BLaER1 treated with 17β-estradiol and CSF1 and Interleukin-3, amounts not matched to agents 10 nM and 100 nM (cell line): ENCODE data around the gene SUMO4.
A peak's percentile ranks its signal among the peaks of the same experiment; 100 is the strongest.

Experiments used
- H3K27ac ChIP-seq, 11 experiments: shearing (Covaris generic); formaldehyde crosslinking; 2 replicates each; pipeline ENCODE4 v1.8.1; 2022
- H3K27me3 ChIP-seq, 11 experiments: shearing (Covaris generic); formaldehyde crosslinking; 2 replicates each; pipeline ENCODE4 v1.8.1; 2022
- H3K36me3 ChIP-seq, 11 experiments: shearing (Covaris generic); formaldehyde crosslinking; 2 replicates each; pipeline ENCODE4 v1.8.1; 2022
- H3K4me1 ChIP-seq, 10 experiments: shearing (Covaris generic); formaldehyde crosslinking; 2 replicates each; pipeline ENCODE4 v1.8.1; 2022
- H3K4me2 ChIP-seq, 11 experiments: shearing (Covaris generic); formaldehyde crosslinking; 2 replicates each; pipeline ENCODE4 v1.8.1; 2022
- H3K4me3 ChIP-seq, 10 experiments: shearing (Covaris generic); formaldehyde crosslinking; 2 replicates each; pipeline ENCODE4 v1.8.1; 2022
- H3K9ac ChIP-seq, 11 experiments: shearing (Covaris generic); formaldehyde crosslinking; 2 replicates each; pipeline ENCODE4 v1.8.1; 2022
- H3K9me3 ChIP-seq, 11 experiments: shearing (Covaris generic); formaldehyde crosslinking; replicated peaks in 1 of 11; 2 replicates each; pipeline ENCODE4 v1.8.1; 2022
- H4K20me1 ChIP-seq, 11 experiments: shearing (Covaris generic); formaldehyde crosslinking; 2 replicates each; pipeline ENCODE4 v1.8.1; 2022
- Cebpa-rat ChIP-seq, 11 experiments: shearing (Covaris generic); IDR thresholded peaks; 2 replicates each; pipeline ENCODE4 v1.8.1; 2022

Gene SUMO4

GRCh38 chr6:149364557-149364956, 35.5 kb upstream of the SUMO4 start:
- peaks cover 7 to 92% (median 18%) of the 10 kb centered on the region in 10 experiments; a peak in 16 of 20 replicates for H3K4me1 ChIP-seq
- H4K20me1 ChIP-seq, result peaks cover 46 to 100% (median 84%) of the 10 kb centered on the region in 11 experiments; a peak in 19 of 22 replicates
- no peak overlapping the region for H3K4me3 ChIP-seq

DNA sequence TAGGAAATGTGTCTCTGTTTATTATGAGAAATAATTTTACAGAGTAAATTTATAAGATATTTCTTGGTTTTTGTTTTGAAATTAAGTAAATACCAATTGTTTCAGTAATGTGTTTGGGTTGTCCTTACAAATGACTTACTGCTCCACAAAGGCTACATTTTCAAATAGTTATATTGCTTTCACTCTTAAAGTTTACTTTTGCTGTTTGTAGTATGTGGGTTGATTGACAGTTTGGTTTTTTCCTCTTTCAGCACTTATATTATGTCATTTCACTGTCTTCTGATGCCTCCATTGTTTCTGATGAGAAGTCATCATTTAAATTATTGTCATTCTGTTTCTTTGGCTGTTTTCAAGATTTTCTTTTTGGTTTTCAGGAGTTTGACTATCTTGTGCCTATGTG, 34.9 kb upstream of the SUMO4 start:
- H3K4me2 ChIP-seq, result peak overlapping the region in 6 of 11 experiments; percentile 5 to 57 (median 40); a peak in 6 of 22 replicates
- H3K9me3 ChIP-seq, result peaks cover 0 to 22% (median 16%) of the 10 kb centered on the region in 11 experiments; a peak in 18 of 22 replicates
- H3K36me3 ChIP-seq, result peaks cover 19 to 60% (median 46%) of the 10 kb centered on the region in 11 experiments; a peak in 21 of 22 replicates
- no peak for TF ChIP-seq Cebpa-rat (IDR thresholded peaks at IDR 0.05)
- peaks cover 44 to 100% (median 82%) of the 10 kb centered on the region in 11 experiments; a peak in 19 of 22 replicates for H4K20me1 ChIP-seq
- no peaks in the 10 kb centered on the region for H3K27me3 ChIP-seq
- no peak overlapping the region for H3K9ac ChIP-seq
- H3K4me3 ChIP-seq, result no peak overlapping the region
- no peak overlapping the region for H3K27ac ChIP-seq
- H3K4me1 ChIP-seq, result peaks cover 9 to 92% (median 18%) of the 10 kb centered on the region in 10 experiments; a peak in 17 of 20 replicates

More at GRCh38 chr6:149364557-149364956, 35.5 kb upstream of the SUMO4 start:
- Histone ChIP-seq H3K27ac (no peak overlapping the region), H3K9me3 (peaks cover 0 to 26% (median 19%) of the 10 kb centered on the region in 11 experiments; a peak in 18 of 22 replicates), H3K4me2 (peak overlapping the region in 2 of 11 experiments; percentile 39 to 44; a peak in 4 of 22 replicates), H3K27me3 (no peaks in the 10 kb centered on the region), H3K36me3 (peaks cover 16 to 61% (median 46%) of the 10 kb centered on the region in 11 experiments; a peak in 21 of 22 replicates), H3K9ac (no peak overlapping the region)
- no peak for TF ChIP-seq Cebpa-rat (IDR thresholded peaks at IDR 0.05)

- H4K20me1 ChIP-seq, result peaks cover 36 to 100% (median 81%) of the 10 kb centered on the region in 11 experiments; a peak in 19 of 22 replicates
- H3K9ac ChIP-seq, result no peak overlapping the region
- peaks cover 0 to 10% (median 4%) of the 10 kb centered on the region in 11 experiments; a peak in 17 of 22 replicates for H3K9me3 ChIP-seq
- H3K4me3 ChIP-seq, result no peak overlapping the region
- peak overlapping the region in 9 of 11 experiments; percentile 5 to 57 (median 32); a peak in 14 of 22 replicates for H3K4me2 ChIP-seq
- TF ChIP-seq Cebpa-rat (IDR thresholded peaks at IDR 0.05), result no peak
- peaks cover 20 to 92% (median 28%) of the 10 kb centered on the region in 10 experiments for H3K4me1 ChIP-seq
- H3K27me3 ChIP-seq, result no peaks in the 10 kb centered on the region
- H3K27ac ChIP-seq, result no peak overlapping the region
- H3K36me3 ChIP-seq, result peaks cover 20 to 60% (median 42%) of the 10 kb centered on the region in 11 experiments; a peak in 21 of 22 replicates
Observed at GRCh38 chr6:149366267-149366921, 33.7 kb upstream of the SUMO4 start.

DNA sequence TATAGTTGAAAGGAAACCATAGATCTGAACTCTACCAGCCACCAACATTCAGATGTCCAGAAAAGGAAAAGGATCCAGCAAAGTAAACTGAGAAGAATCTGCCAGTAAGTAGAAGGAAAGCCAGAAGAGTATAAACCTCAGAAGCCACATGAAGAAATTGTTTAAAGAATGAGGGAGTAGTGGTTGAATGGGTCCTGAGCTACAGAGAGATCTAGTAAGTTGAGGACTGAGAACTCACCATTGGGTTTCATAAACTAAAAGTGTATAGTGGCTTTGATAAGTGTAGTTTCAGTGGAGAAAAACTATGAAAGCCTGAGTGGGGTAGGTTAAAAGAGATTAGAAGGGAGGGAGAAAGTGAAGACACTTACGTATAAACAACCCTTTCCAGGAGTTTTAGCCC, 32.0 kb upstream of the SUMO4 start:
- Histone ChIP-seq H3K4me1 (peaks cover 34 to 94% (median 44%) of the 10 kb centered on the region in 10 experiments), H3K36me3 (peaks cover 9 to 64% (median 36%) of the 10 kb centered on the region in 11 experiments; a peak in 20 of 22 replicates), H3K9me3 (peaks cover 0 to 2% (median 0%) of the 10 kb centered on the region in 11 experiments; a peak in 2 of 22 replicates), H3K27me3 (no peaks in the 10 kb centered on the region), H4K20me1 (peaks cover 31 to 100% (median 85%) of the 10 kb centered on the region in 11 experiments; a peak in 20 of 22 replicates), H3K4me3 (no peak overlapping the region), H3K4me2 (peak overlapping the region in 3 of 11 experiments; percentile 2 to 56 (median 17); a peak in 2 of 22 replicates), H3K9ac (no peak overlapping the region), H3K27ac (no peak overlapping the region)
- no peak for TF ChIP-seq Cebpa-rat (IDR thresholded peaks at IDR 0.05)

GRCh38 chr6:149371154-149371553, 28.9 kb upstream of the SUMO4 start:
- peak overlapping the region in 1 of 11 experiments; percentile 36; a peak in 1 of 22 replicates for H3K9ac ChIP-seq
- peaks cover 20 to 100% (median 62%) of the 10 kb centered on the region in 11 experiments; a peak in 20 of 22 replicates for H4K20me1 ChIP-seq
- no peak for TF ChIP-seq Cebpa-rat (IDR thresholded peaks at IDR 0.05)

DNA sequence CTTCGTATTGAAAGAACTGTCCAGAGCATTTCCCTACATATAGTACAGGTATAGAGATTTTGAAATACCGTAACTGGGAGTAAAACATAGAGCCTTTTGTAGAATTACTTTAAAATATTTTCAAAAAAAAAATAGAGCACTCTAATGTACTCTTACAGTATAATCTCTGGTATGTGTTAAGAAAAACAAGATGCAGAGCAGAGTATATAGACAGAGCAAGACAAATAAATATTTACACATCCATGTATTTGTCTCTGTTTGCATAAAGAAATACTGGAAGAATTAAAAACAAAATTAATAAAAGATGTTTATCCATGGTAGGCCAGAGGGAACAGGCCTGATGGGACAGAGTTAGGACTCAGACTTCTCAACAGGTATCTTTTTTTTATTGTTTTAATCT, 28.0 kb upstream of the SUMO4 start:
- H3K4me2 ChIP-seq, result peak overlapping the region; percentile 41 to 92 (median 68); a peak in 19 of 22 replicates
- no peak for TF ChIP-seq Cebpa-rat (IDR thresholded peaks at IDR 0.05)

More at GRCh38 chr6:149371154-149371553, 28.9 kb upstream of the SUMO4 start:
- Histone ChIP-seq H3K27me3 (no peaks in the 10 kb centered on the region), H3K27ac (peak overlapping the region in 2 of 11 experiments; percentile 30 to 49; a peak in 3 of 22 replicates), H3K9me3 (peaks cover 0 to 10% (median 0%) of the 10 kb centered on the region in 11 experiments; a peak in 3 of 22 replicates), H3K36me3 (peaks cover 32 to 73% (median 55%) of the 10 kb centered on the region in 11 experiments), H3K4me2 (peak overlapping the region; percentile 32 to 92 (median 68)), H3K4me1 (peaks cover 36 to 96% (median 42%) of the 10 kb centered on the region in 10 experiments), H3K4me3 (no peak overlapping the region)

GRCh38 chr6:149373511-149373910, 26.6 kb upstream of the SUMO4 start:
- H3K27ac ChIP-seq, result peak overlapping the region in 4 of 11 experiments; percentile 1 to 62 (median 22); a peak in 6 of 22 replicates
- peak overlapping the region in 10 of 11 experiments; percentile 12 to 92 (median 68); a peak in 18 of 22 replicates for H3K4me2 ChIP-seq
- no peak for TF ChIP-seq Cebpa-rat (IDR thresholded peaks at IDR 0.05)
- H4K20me1 ChIP-seq, result peaks cover 8 to 96% (median 40%) of the 10 kb centered on the region in 11 experiments; a peak in 19 of 22 replicates
- no peak overlapping the region for H3K4me3 ChIP-seq
- peaks cover 41 to 75% (median 63%) of the 10 kb centered on the region in 11 experiments for H3K36me3 ChIP-seq
- no peaks in the 10 kb centered on the region for H3K27me3 ChIP-seq
- H3K9me3 ChIP-seq, result peaks cover 0 to 26% (median 8%) of the 10 kb centered on the region in 11 experiments; a peak in 12 of 22 replicates
- peaks cover 29 to 84% (median 39%) of the 10 kb centered on the region in 10 experiments for H3K4me1 ChIP-seq
- H3K9ac ChIP-seq, result peak overlapping the region in 2 of 11 experiments; percentile 29 to 43; a peak in 1 of 22 replicates

More for the DNA sequence above, 28.0 kb upstream of the SUMO4 start:
- peaks cover 31 to 93% (median 39%) of the 10 kb centered on the region in 10 experiments for H3K4me1 ChIP-seq
- peaks cover 0 to 16% (median 0%) of the 10 kb centered on the region in 11 experiments; a peak in 5 of 22 replicates for H3K9me3 ChIP-seq
- H4K20me1 ChIP-seq, result peaks cover 19 to 97% (median 54%) of the 10 kb centered on the region in 11 experiments; a peak in 20 of 22 replicates
- H3K9ac ChIP-seq, result no peak overlapping the region; a peak in 1 of 22 replicates
- H3K36me3 ChIP-seq, result peaks cover 36 to 76% (median 59%) of the 10 kb centered on the region in 11 experiments
- H3K27ac ChIP-seq, result peak overlapping the region in 1 of 11 experiments; percentile 38; a peak in 1 of 22 replicates
- no peak overlapping the region for H3K4me3 ChIP-seq
- H3K27me3 ChIP-seq, result no peaks in the 10 kb centered on the region

DNA sequence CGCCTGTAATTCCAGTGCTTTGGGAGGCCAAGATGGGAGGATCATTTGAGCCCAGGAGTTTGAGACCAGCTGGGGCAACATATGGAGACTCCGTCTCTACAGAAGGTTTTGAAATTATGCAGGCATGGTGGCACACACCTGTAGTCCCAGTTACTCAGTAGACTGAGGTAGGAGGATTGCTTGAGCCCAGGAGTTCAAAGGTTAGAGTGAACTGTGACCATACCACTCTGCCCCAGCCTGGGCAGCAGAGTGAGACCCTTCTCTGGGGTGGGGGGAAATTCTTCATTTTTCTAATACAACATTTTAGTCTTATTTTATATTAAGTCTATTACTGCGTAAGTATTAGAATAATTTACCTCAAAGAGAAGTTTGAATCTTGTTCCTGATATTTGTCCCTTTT, 20.1 kb upstream of the SUMO4 start:
- no peak overlapping the region for H3K4me2 ChIP-seq
- H4K20me1 ChIP-seq, result peaks cover 0 to 95% (median 3%) of the 10 kb centered on the region in 11 experiments; a peak in 7 of 22 replicates
- H3K36me3 ChIP-seq, result peaks cover 72 to 96% (median 89%) of the 10 kb centered on the region in 11 experiments
- H3K4me3 ChIP-seq, result no peak overlapping the region
- H3K4me1 ChIP-seq, result peaks cover 0 to 44% (median 0%) of the 10 kb centered on the region in 10 experiments; a peak in 5 of 20 replicates
- H3K27me3 ChIP-seq, result no peaks in the 10 kb centered on the region
- peaks cover 0 to 47% (median 33%) of the 10 kb centered on the region in 11 experiments; a peak in 16 of 22 replicates for H3K9me3 ChIP-seq
- no peak overlapping the region for H3K9ac ChIP-seq
- H3K27ac ChIP-seq, result no peak overlapping the region
- no peak for TF ChIP-seq Cebpa-rat (IDR thresholded peaks at IDR 0.05)
